ENCODE data around the gene DDX60.

- TF ChIP-seq POLR2A (IDR thresholded peaks at IDR 0.05) (no peak), CTCF (IDR thresholded peaks at IDR 0.05) (no peak)
These were observed 70.9 kb downstream of the DDX60 start for GRCh38 chr4:168247603-168248002.
